ENCODE data around the gene MX2. TPM values are rescaled to one million over a fixed set of nuclear protein-coding genes. Genes with fewer than 3 reads are reported as not detected.

The MX2 gene
- total and polyA plus RNA-seq, 2 of the 8 experiments (the other 6 are each of a cell fraction or from before 2014, with no cell fraction given), result 3.1 to 8.9 TPM

- no peak for FAIRE-seq
- H3K79me1 ChIP-seq (ENCODE audit: low read depth, low read length), result no peaks in the 10 kb centered on the region
- H2AK5ac ChIP-seq (ENCODE audit: low read depth, low read length), result no peak overlapping the region
- H3K23me2 ChIP-seq (ENCODE audit: low read depth, low read length), result no peaks in the 10 kb centered on the region
- H3K4ac ChIP-seq (replicated peaks; ENCODE audit: insufficient read length, low read depth, low read length), result no peak overlapping the region
- H3K9me3 ChIP-seq (ENCODE audit: insufficient read depth in 2 of 2, low read depth in 1 of 2, low read length in 1 of 2), result peaks cover 0 to 2% of the 10 kb centered on the region in 2 experiments; a peak in 1 of 4 replicates
- no peak overlapping the region for H4K5ac ChIP-seq (ENCODE audit: insufficient read length, low read depth, low read length)
- H3K36me3 ChIP-seq (ENCODE audit: control insufficient read depth in 2 of 4, insufficient read depth in 4 of 4, low read length in 3 of 4), result no peaks in the 10 kb centered on the region
- no peak overlapping the region for H2BK15ac ChIP-seq (ENCODE audit: low read length)
- no peaks in the 10 kb centered on the region for H3K27me3 ChIP-seq (replicated peaks in 1 of 4; ENCODE audit: control insufficient read depth in 3 of 4, extremely low read depth in 1 of 4, insufficient read depth in 3 of 4, low read length in 3 of 4)
- no peak overlapping the region for H2BK12ac ChIP-seq (ENCODE audit: low read depth, low read length)
- H3K9ac ChIP-seq (replicated peaks in 1 of 4; ENCODE audit: extremely low read depth in 1 of 4, low read depth in 3 of 4, low read length in 3 of 4), result no peak overlapping the region
- POLR2A ChIA-PET (ENCODE audit: partially characterized antibody), result no interaction called here
- no peak overlapping the region for H3K56ac ChIP-seq (replicated peaks; ENCODE audit: insufficient read length, low read depth, low read length)
- H2BK5ac ChIP-seq (ENCODE audit: low read depth, low read length), result no peak overlapping the region
- H2BK20ac ChIP-seq (ENCODE audit: low read length), result no peak overlapping the region
- no peak overlapping the region for H3K14ac ChIP-seq (ENCODE audit: insufficient read length)
- no peak overlapping the region for H3K4me2 ChIP-seq (ENCODE audit: insufficient read depth in 1 of 2, low read depth in 2 of 2, low read length in 2 of 2)
- H4K91ac ChIP-seq (replicated peaks; ENCODE audit: insufficient read length, low read length), result no peak overlapping the region
- no peaks in the 10 kb centered on the region for H4K20me1 ChIP-seq (replicated peaks in 1 of 2; ENCODE audit: control insufficient read depth in 1 of 2, insufficient read depth in 2 of 2, low read length in 2 of 2)
- no peaks in the 10 kb centered on the region for H3K79me2 ChIP-seq (ENCODE audit: control insufficient read depth in 1 of 2, insufficient read depth in 2 of 2, low read length in 2 of 2)
- CTCF ChIA-PET (ENCODE audit: partially characterized antibody), result interaction anchor here (1.4 kb wide), 1 partner anchor 154 kb away, joined by 3 read pairs; no protein-coding TSS in a partner anchor
- 84% methylated on average over 2 of the region's 2 CpGs; no CpG with 5 or more reads in 1 of the 2 experiments for WGBS, 2 experiments (ENCODE audit: extremely low coverage in 1 of 2, insufficient coverage in 1 of 2, insufficient read length in 1 of 2, insufficient replicate concordance in 2 of 2, low coverage in 1 of 2, low lambda C conversion rate in 2 of 2, missing lambda C conversion rate in 1 of 2)
- no peaks in the 10 kb centered on the region; a peak in 1 of 7 replicates for H3K4me1 ChIP-seq (replicated peaks in 1 of 4; ENCODE audit: control insufficient read depth in 3 of 4, insufficient read depth in 4 of 4, low read length in 3 of 4)
- H3K4me3 ChIP-seq (ENCODE audit: extremely low read depth in 1 of 4, insufficient read depth in 2 of 4, low read depth in 3 of 4, low read length in 4 of 4), result no peak overlapping the region
- H3K23ac ChIP-seq (ENCODE audit: insufficient read length), result no peak overlapping the region
- no peak overlapping the region for H3K27ac ChIP-seq (ENCODE audit: low read depth, low read length)
- H2BK120ac ChIP-seq (replicated peaks; ENCODE audit: low read depth, low read length), result no peak overlapping the region
- H4K8ac ChIP-seq (ENCODE audit: extremely low read depth, insufficient read depth, low read length), result no peak overlapping the region
- no peak overlapping the region for H3K18ac ChIP-seq (ENCODE audit: extremely low read depth, low read length)
- no peak for DNase-seq (ENCODE audit: low read depth in 1 of 2, low spot score in 2 of 2)
- H2AFZ ChIP-seq (ENCODE audit: low read length), result no peak overlapping the region
- TF ChIP-seq, protein P1, sequence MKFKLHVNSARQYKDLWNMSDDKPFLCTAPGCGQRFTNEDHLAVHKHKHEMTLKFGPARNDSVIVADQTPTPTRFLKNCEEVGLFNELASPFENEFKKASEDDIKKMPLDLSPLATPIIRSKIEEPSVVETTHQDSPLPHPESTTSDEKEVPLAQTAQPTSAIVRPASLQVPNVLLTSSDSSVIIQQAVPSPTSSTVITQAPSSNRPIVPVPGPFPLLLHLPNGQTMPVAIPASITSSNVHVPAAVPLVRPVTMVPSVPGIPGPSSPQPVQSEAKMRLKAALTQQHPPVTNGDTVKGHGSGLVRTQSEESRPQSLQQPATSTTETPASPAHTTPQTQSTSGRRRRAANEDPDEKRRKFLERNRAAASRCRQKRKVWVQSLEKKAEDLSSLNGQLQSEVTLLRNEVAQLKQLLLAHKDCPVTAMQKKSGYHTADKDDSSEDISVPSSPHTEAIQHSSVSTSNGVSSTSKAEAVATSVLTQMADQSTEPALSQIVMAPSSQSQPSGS (IDR thresholded peaks at IDR 0.05; ENCODE audit: low read length), result no peak
- no peak for TF ChIP-seq TBP (IDR thresholded peaks at IDR 0.05; ENCODE audit: low read depth, low read length)
- no peak for TF ChIP-seq POLR2AphosphoS5 (IDR thresholded peaks at IDR 0.05; ENCODE audit: low read depth, low read length)
- no peak for TF ChIP-seq E2F6 (IDR thresholded peaks at IDR 0.05)
Observed at GRCh38 chr21:41437729-41438128, 75.9 kb downstream of the MX2 start.
